Daoy (cell line): Measurements from ENCODE around the gene ECT2. TPM values are rescaled to one million over a fixed set of nuclear protein-coding genes. Genes with fewer than 3 reads are reported as not detected.
"Not testable (repeated sequence)": the region's sequence is repeated elsewhere in the genome, so short reads cannot be mapped to it uniquely, and the experiment has no call there.

Experiments used
- DNase-seq: peaks from one replicate; pipeline ENCODE4 v3.0.0-alpha.2; 2015; ENCODE audit warnings: low read depth
- total RNA-seq: library from RNA; depleted of rRNA; stranded (reverse); fragments of >200 nt; shearing (Covaris generic); gene quantifications from 2 replicates; pipeline ENCODE4 v1.2.3, GENCODE V29; 2014; rRNA removed

Gene ECT2, protein sequence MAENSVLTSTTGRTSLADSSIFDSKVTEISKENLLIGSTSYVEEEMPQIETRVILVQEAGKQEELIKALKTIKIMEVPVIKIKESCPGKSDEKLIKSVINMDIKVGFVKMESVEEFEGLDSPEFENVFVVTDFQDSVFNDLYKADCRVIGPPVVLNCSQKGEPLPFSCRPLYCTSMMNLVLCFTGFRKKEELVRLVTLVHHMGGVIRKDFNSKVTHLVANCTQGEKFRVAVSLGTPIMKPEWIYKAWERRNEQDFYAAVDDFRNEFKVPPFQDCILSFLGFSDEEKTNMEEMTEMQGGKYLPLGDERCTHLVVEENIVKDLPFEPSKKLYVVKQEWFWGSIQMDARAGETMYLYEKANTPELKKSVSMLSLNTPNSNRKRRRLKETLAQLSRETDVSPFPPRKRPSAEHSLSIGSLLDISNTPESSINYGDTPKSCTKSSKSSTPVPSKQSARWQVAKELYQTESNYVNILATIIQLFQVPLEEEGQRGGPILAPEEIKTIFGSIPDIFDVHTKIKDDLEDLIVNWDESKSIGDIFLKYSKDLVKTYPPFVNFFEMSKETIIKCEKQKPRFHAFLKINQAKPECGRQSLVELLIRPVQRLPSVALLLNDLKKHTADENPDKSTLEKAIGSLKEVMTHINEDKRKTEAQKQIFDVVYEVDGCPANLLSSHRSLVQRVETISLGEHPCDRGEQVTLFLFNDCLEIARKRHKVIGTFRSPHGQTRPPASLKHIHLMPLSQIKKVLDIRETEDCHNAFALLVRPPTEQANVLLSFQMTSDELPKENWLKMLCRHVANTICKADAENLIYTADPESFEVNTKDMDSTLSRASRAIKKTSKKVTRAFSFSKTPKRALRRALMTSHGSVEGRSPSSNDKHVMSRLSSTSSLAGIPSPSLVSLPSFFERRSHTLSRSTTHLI
- total RNA-seq: 115 and 134 TPM in 2 replicates

DNA sequence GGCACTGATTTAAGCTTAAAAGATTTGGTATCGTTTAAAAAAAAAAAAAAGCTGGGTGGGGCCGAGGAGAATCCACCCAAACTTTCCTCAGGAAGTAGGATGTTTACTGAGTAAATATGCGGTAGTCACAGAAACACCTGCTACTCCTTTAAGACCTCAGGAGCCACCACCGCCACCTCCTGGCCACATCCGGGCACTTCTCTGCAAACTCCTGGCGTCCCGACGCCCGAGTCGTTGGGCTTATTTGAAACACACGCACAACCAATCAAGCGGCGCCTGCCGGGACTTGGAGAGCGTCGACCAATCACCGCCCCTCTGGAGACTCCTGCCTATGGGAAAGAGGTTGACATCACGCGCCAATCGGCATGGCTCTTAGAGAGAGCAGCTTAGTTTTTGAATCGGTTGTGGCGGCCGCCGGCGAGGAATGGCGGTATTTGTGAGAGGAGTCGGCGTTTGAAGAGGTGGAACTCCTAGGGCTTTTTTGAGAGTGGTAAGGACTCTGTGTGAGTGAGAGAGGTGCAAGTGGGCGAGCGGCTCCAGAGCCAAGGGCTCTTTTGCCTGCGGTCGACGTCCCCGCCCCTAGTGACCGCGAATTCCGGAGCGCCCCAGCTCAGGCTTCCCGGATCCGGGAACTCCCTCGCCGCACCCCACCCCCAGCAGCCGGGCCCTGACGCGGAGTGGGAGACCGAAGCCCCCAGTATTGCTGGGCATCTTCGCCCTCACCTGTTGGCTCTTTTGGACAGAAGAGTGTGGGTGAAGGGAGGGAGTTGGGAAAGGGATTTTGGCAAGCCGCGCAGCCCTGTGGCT is at the start of gene ECT2:
TSS of gene ECT2 (plus strand) at position 359 of the 807 bp plus-strand sequence. CDS start 3,805 bp downstream, outside the sequence.
- peak; percentile 100 for DNase-seq

GRCh38 chr3:172700936-172701455 is 49.5 kb upstream of the ECT2 start:
- DNase-seq: no peak

DNA sequence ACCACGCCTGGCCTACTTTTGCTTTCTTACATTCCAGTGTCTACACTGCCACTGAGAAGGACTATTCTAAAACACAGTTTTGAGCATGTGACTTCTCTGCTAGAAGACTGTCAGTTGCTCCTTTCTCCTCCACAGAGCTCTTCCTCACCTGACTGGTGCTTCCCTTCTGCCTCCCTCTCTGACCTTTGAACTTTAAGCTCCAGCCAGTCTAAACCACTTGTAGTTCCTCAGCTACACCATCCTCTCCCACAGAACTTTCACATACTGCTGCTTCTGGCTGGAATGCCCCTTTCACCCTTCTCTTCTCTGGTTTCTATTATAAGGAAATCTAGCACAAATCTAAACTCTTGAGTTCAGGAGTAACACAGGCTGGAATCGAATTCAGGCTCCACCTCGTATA is 48.8 kb upstream of the ECT2 start:
- DNase-seq: no peak

DNA sequence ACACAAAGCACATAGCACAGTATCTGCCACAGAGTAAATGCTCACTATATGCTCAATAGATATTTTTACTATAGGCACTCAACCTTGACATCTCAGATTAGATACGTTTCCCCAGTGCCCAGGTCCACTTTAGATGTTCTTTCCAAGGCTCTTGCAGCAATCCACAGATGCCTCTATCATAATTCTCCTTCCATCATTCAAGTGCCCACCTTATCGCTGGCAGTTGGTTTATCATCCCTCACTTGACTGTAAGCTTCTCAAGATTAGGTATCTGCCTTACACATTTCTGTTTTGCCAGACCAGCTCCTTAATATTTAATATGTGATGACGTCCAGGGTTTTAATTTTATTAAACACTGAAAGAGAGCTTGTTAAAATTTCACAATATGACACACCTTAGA is 48.3 kb upstream of the ECT2 start:
- no peak for DNase-seq

DNA sequence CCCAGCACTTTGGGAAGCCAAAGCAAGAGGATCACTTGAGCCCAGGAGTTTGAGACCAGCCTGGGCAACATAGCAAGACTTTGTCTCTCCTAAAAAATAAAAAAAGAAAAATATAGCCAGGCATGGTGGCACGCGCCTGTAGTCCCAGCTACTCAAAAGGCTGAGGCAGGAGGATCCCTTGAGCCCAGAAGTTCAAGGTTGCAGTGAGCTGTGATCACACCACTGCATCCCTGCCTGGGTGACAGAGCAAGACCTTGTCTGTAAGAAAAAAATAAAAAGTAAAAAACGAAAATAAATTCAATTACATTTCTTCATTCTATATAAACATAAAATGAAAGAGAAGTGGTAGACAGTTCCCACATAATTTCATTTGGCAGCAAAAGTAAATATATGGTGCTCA is 47.8 kb upstream of the ECT2 start:
- not testable (repeated sequence) for DNase-seq

- no peak for DNase-seq
Measured at GRCh38 chr3:172704001-172704400, 46.5 kb upstream of the ECT2 start.

- no peak for DNase-seq
Measured at GRCh38 chr3:172705170-172705569, 45.4 kb upstream of the ECT2 start.

GRCh38 chr3:172707030-172707429 is 43.5 kb upstream of the ECT2 start:
- DNase-seq: no peak

DNA sequence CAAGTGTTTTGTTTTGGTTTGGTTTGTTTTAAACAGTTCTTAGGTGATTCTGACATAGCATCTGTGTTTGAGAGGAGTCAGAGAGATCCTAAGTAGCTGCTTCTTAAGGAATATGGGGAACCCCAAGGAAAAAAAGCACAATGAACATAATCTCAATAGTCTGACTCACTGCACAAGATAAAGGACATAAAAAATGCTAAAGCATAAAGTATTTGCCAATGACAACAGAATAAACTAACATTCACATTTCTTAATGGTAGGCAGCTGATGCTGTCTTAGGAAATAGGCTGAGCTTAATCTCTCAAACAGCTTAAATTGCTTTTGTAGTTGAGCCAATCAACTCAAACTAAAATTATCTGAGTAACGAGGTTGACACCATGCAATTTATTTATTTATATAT is 42.6 kb upstream of the ECT2 start:
- DNase-seq: no peak

- no peak for DNase-seq
Measured at GRCh38 chr3:172708921-172709773, 41.4 kb upstream of the ECT2 start.

GRCh38 chr3:172709774-172710663 is 40.5 kb upstream of the ECT2 start:
- peak; percentile 37 for DNase-seq

DNA sequence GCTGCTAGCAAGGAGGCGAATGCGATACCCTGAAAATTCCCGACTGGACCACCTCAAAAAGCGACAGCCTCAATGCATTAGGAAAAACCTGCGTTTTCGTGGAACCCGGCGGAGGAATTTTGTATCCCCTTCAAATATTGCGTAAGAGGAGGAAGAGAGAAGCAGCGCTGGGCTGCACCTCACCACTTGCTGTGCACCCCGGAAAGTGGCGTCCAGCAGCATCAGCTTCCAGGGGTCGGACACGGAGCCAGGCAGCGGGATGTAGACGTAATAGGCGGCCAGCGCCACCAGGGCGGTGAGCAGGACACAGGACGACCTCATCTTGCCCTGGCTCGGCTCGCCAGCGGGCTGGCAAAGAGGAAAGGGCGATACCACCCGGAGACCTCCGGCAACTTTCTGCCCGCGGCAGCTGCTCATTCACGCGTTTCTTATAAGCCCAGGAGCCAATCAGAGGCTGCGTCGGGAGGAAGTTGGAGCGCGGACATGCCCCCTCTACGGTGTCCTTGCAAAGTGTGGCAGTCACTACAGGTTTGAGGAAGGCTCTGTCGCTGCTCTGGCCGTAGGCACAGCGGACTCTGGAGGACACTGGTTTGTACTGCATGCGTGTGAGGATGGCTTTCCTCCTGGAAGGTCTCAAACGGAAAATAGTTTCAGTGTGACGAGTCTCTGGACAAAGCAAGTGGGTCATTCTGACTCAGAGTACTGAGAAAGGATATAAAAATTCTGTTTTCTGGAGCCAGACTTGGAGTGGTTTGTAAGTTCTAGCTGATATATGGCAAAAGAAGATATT is 39.7 kb upstream of the ECT2 start, which contains the start of gene NCEH1:
TSS of gene NCEH1 (minus strand) at position 404 of the 790 bp plus-strand sequence. CDS start at position 321, 83 bp downstream.
- DNase-seq: peak; percentile 99

DNA sequence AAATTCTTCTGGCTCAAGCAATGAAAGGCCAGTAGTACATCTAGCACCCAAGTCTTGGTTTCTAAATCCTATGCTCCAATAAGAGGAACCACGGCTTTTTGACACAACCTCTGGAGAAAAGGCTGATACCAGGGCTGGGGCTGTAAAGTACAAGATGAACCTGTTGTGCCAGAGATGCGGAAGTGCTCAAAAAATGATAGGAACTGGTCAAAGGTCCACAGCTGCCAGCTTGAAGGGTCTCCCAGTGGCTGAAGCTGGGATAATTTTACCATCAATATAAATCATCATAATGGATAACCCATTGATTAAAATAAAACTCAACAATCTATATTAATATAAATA is 39.1 kb upstream of the ECT2 start:
- DNase-seq: no peak

DNA sequence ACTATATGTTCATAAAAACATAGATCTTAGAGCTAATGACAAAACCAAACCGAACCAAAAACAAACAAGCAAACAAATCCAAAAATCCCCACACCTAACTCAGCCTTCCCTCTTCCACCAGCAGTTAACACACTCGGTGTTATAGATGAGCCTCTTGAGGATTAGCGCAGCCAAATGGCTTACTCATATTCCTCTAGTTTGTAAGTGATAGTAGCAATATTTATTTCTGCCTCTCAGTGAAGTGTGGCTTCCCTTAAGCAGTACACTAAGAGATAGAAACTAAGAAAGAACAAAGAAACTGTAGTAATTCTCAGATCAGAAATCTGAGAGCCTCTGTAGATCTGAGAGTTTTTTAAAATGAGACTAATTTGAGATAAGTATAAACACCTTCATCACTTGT is 37.2 kb upstream of the ECT2 start:
- no peak for DNase-seq

DNA sequence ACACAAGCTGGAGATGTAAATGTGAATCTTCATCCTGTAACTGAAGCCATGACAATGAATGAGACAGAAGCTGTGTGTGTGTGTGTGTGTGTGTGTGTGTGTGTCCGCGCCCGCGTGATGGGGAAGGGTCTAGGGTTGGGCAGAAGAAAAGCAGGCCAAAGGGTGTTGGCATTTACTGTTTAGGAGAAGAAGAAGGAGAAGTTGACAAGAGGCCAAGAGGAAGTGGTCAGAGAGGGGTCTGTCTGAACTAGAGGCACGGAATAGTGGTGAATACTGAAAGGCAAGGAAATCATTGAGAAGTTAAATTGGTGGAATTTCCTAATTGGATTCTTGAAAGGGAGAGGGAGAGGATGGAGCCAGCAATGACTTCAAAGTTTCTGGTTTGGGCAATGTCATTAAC is 34.0 kb upstream of the ECT2 start:
- DNase-seq: no peak

GRCh38 chr3:172717493-172718088 is 32.9 kb upstream of the ECT2 start:
- no peak for DNase-seq

DNA sequence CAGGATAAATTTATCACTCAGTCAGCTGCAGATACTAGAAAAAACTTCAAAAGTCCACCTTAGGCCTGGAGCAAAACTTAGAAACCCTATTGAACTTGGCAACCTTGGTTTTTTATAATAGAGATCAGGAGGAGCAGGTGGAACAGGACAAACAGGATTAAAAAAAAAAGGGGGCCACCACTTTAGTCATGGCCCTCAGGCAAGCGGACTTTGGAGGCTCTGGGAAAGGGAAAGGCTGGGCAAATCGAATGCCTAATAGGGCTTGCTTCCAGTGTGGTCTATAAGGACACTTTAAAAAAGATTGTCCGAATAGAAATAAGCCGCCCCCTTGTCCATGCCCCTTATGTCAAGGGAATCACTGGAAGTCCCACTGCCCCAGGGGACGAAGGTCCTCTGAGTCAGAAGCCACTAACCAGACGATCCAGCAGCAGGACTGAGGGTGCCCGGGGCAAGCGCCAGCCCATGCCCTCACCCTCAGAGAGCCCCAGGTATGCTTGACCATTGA is 27.9 kb upstream of the ECT2 start:
- not testable (repeated sequence) for DNase-seq

DNA sequence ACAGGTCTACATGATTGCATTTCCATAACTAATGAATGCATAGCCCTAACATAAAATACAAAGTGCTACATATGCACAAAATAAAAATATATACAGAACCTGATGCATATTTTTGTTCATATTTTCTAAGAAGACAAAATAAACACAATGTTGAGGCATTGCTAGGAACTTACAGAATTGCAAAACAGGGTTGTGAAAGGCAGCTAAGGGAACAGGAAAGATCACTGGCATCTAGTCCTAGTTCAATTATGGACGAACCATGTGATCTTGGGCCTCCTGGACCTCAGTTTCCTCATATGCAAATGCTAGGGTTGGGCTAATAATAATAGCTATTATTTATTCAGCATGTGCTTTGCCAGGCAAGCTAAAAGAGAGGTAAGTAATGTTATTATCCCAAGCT is 24.1 kb upstream of the ECT2 start:
- DNase-seq: no peak
